B cell (primary cell): ENCODE data around the gene MVB12B. TPM values are rescaled to one million over a fixed set of nuclear protein-coding genes. Genes with fewer than 3 reads are reported as not detected.

Source experiments
- ATAC-seq: fragments of 200-7000 bp; cut with Tn5 transposase; one replicate; pipeline ENCODE4 v1.10.0; 2021; ENCODE audit warnings: low read depth, mild to moderate bottlenecking, moderate number of reproducible peaks, moderate library complexity
- CTCF ChIA-PET: fragments of 350-600 bp; sonication (Branson Sonifier 250); formaldehyde crosslinking; loops from one replicate; lab custom pipeline; 2021; ENCODE audit warnings: antibody characterized with exemption, inconsistent platforms; lab: Charles Lee
- POLR2A ChIA-PET: fragments of 350-600 bp; sonication (Branson Sonifier 250); formaldehyde crosslinking; loops from one replicate; lab custom pipeline; 2021; ENCODE audit warnings: antibody characterized with exemption; lab: Charles Lee
- DNase-seq: peaks from one replicate; pipeline ENCODE4 v3.0.0; 2013
- H2AFZ ChIP-seq: 2 replicates; pipeline ENCODE4 v1.6.1; 2012; ENCODE audit warnings: mild to moderate bottlenecking, low read depth, low read length; ENCODE audit not compliant: insufficient read depth, poor library complexity, severe bottlenecking
- H3K27ac ChIP-seq, 2 donors: 1 replicate in 1 of 2; 2 replicates in 1 of 2; pipeline ENCODE4 v1.5.1; 2012 to 2013; ENCODE audit warnings: low read length in 2 of 2, mild to moderate bottlenecking in 2 of 2, moderate library complexity in 1 of 2
- H3K27me3 ChIP-seq, 4 experiments: fragments of 200-600 bp in 1 of 4; sonication (generic) in 1 of 4; replicated peaks in 1 of 4; 1 replicate in 2 of 4; 2 replicates in 2 of 4; pipeline versions ENCODE4 v1.6.1 to v1.7.0; 2013 to 2016; ENCODE audit warnings: low read length in 3 of 4, mild to moderate bottlenecking in 2 of 4, mixed read lengths in 1 of 4, moderate library complexity in 1 of 4; ENCODE audit not compliant: insufficient read depth in 4 of 4, control insufficient read depth in 3 of 4; ENCODE audit errors: control extremely low read depth in 1 of 4
- H3K36me3 ChIP-seq, 2 experiments: replicated peaks in 1 of 2; 1 replicate in 1 of 2; 2 replicates in 1 of 2; pipeline versions ENCODE4 v1.6.1 to v1.7.1; 2013; ENCODE audit warnings: low read length in 1 of 2; ENCODE audit not compliant: insufficient read depth in 2 of 2, control insufficient read depth in 1 of 2; ENCODE audit errors: control extremely low read depth in 1 of 2, extremely low read depth in 1 of 2
- H3K4me1 ChIP-seq, 2 donors: fragments of 200-600 bp in 1 of 2; sonication (generic) in 1 of 2; 1 replicate in 1 of 2; 2 replicates in 1 of 2; pipeline versions ENCODE4 v1.5.1 to v1.6.1; 2013 to 2017; ENCODE audit warnings: low read length in 2 of 2; ENCODE audit not compliant: control insufficient read depth in 2 of 2, insufficient read depth in 2 of 2
- H3K4me2 ChIP-seq: replicated peaks from 2 replicates; pipeline ENCODE3; 2012; ENCODE audit warnings: mild to moderate bottlenecking, low read depth, low read length; ENCODE audit not compliant: poor library complexity, severe bottlenecking
- H3K4me3 ChIP-seq, 5 experiments: fragments of 200-600 bp in 1 of 5; sonication (generic) in 1 of 5; 1 replicate in 3 of 5; 2 replicates in 2 of 5; pipeline versions ENCODE4 v1.5.1 to v1.7.0; 2011 to 2016; ENCODE audit warnings: low read length in 4 of 5, mild to moderate bottlenecking in 4 of 5, low read depth in 2 of 5, control low read depth in 1 of 5, moderate library complexity in 1 of 5; ENCODE audit not compliant: insufficient read depth in 1 of 5; ENCODE audit errors: control extremely low read depth in 1 of 5, extremely low read depth in 1 of 5
- H3K79me2 ChIP-seq: fragments of 200-600 bp; sonication (generic); one replicate; pipeline ENCODE4 v1.6.0; 2016; ENCODE audit warnings: low read length; ENCODE audit not compliant: control insufficient read depth, insufficient read depth
- H3K9ac ChIP-seq: fragments of 200-600 bp; sonication (generic); 2 replicates; pipeline ENCODE4 v1.6.1; 2017; ENCODE audit warnings: mild to moderate bottlenecking, low read length, moderate library complexity
- H3K9me3 ChIP-seq, 3 donors: one replicate each; pipeline versions ENCODE4 v1.6.1 to v1.7.1; 2013; ENCODE audit warnings: low read length in 2 of 3; ENCODE audit not compliant: control insufficient read depth in 2 of 3, insufficient read depth in 1 of 3; ENCODE audit errors: control extremely low read depth in 1 of 3
- H4K20me1 ChIP-seq: 2 replicates; pipeline ENCODE4 v1.6.0; 2012; ENCODE audit warnings: mild to moderate bottlenecking, low read length; ENCODE audit not compliant: insufficient read depth, control insufficient read depth, poor library complexity, severe bottlenecking
- H3K27ac Mint-ChIP-seq: one replicate; pipeline ENCODE4 v1.8.0; 2021; ENCODE audit warnings: mixed read lengths
- H3K27me3 Mint-ChIP-seq: one replicate; pipeline ENCODE4 v1.8.0; 2021; ENCODE audit warnings: mixed read lengths
- H3K4me1 Mint-ChIP-seq: one replicate; pipeline ENCODE4 v1.8.0; 2021; ENCODE audit warnings: mixed read lengths
- H3K4me3 Mint-ChIP-seq: one replicate; pipeline ENCODE4 v1.8.0; 2021; ENCODE audit warnings: mixed read lengths
- H3K9me3 Mint-ChIP-seq: one replicate; pipeline ENCODE4 v1.8.0; 2022; ENCODE audit warnings: mixed read lengths; ENCODE audit not compliant: insufficient read depth
- CTCF ChIP-seq: fragments of 200-600 bp; IDR thresholded peaks from one replicate; pipeline ENCODE4 v1.8.0; 2022; ENCODE audit warnings: antibody characterized with exemption, mild to moderate bottlenecking
- EZH2 ChIP-seq: IDR thresholded peaks from 2 replicates; pipeline ENCODE4 v1.6.1; 2012; ENCODE audit warnings: borderline replicate concordance, low read depth, mild to moderate bottlenecking, moderate library complexity, low read length; ENCODE audit not compliant: insufficient read depth, poor library complexity, severe bottlenecking
- WGBS: methylation state at CpG from one replicate; pipeline ENCODE4 v1.1.5; 2013; ENCODE audit warnings: missing lambda C conversion rate; ENCODE audit not compliant: insufficient coverage; 5-methylcytosine and 5-hydroxymethylcytosine counted together
- intact Hi-C: fragments of 100-400 bp; cut with micrococcal nuclease; formaldehyde crosslinking; loops from one replicate; pipeline ENCODE4 v1.10.0; 2022
- polyA plus RNA-seq: library from polyadenylated mRNA; depleted of rRNA; stranded (reverse); fragments of >200 nt; gene quantifications from 2 replicates; pipeline ENCODE4 v1.2.3, GENCODE V29; 2012
- total RNA-seq, 2 donors: library from RNA; stranded (reverse); fragments of 120-200 nt in 1 of 2; gene quantifications; 1 replicate in 1 of 2; 2 replicates in 1 of 2; pipeline versions ENCODE4 v1.2.3 to v1.2.4, GENCODE V29; 2013 to 2022

The MVB12B gene
- total and polyA plus RNA-seq, 2 donors (not counting 1 experiment from before 2014, with no cell fraction given): 1.2 to 9.8 TPM

DNA sequence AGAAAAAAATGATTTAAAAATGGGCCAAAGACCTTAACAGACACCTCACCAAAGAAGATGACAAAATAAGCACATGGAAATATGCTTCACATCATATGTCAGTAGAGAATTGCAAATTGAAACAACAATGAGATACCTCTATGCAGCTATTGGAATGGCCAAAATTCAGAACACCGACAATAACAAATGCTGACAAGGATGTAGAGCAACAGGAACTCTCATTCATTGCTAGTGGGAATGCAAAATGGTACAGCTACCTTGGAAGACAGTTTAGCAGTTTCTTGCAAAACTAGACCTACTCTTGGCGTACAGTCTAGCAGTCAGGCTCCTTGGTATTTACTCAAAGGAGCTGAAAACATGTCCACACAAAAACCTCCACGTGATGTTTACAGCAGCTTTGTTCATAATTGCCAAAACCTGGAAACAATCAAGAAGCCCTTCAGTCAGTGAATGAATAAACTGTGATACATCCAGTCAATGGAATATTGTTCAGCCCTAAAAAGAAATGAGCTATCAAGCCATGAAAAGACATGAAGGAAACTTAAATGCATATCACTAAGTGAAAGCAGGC, 10.5 kb upstream of the MVB12B start:
- ChIA-PET CTCF (interaction anchor here (0.7 to 9.0 kb wide), 9 partner anchors 7 to 183 kb away, joined by 3 to 85 read pairs (median 5); partner anchors contain the start of gene MVB12B), POLR2A (no interaction called here)
- H3K4me2 ChIP-seq: no peak overlapping the region
- H4K20me1 ChIP-seq: no peaks in the 10 kb centered on the region
- H3K9me3 ChIP-seq: no peaks in the 10 kb centered on the region
- H2AFZ ChIP-seq: no peak overlapping the region
- no peaks in the 10 kb centered on the region for H3K4me1 ChIP-seq
- Mint-ChIP-seq H3K27me3 (peaks cover 26% of the 10 kb centered on the region), H3K4me1 (peaks cover 2% of the 10 kb centered on the region), H3K9me3 (no peaks in the 10 kb centered on the region), H3K27ac (no peak overlapping the region), H3K4me3 (no peak overlapping the region)
- no peaks in the 10 kb centered on the region for H3K36me3 ChIP-seq
- peaks cover 0 to 4% (median 0%) of the 10 kb centered on the region in 4 experiments for H3K27me3 ChIP-seq
- DNase-seq (no peak), ATAC-seq (no peak)
- H3K27ac ChIP-seq: no peak overlapping the region
- TF ChIP-seq CTCF (no peak), EZH2 (no peak)
- H3K79me2 ChIP-seq: no peaks in the 10 kb centered on the region
- intact Hi-C loops: no loop called here
- no peak overlapping the region for H3K9ac ChIP-seq
- no peak overlapping the region for H3K4me3 ChIP-seq
- 100% methylated on average over 3 of the region's 3 CpGs for WGBS

- H3K27ac Mint-ChIP-seq: no peak overlapping the region
- Histone ChIP-seq H3K36me3 (no peaks in the 10 kb centered on the region), H3K27me3 (peaks cover 0 to 4% (median 0%) of the 10 kb centered on the region in 4 experiments), H3K9ac (no peak overlapping the region), H3K4me1 (no peaks in the 10 kb centered on the region), H2AFZ (no peak overlapping the region), H3K79me2 (no peaks in the 10 kb centered on the region), H3K4me3 (no peak overlapping the region), H3K4me2 (no peak overlapping the region), H3K9me3 (no peaks in the 10 kb centered on the region), H4K20me1 (no peaks in the 10 kb centered on the region), H3K27ac (no peak overlapping the region)
- ChIA-PET POLR2A (no interaction called here), CTCF (interaction anchor here (0.7 to 9.0 kb wide), 9 partner anchors 9 to 193 kb away, joined by 3 to 85 read pairs (median 3); no protein-coding TSS in a partner anchor)
- H3K27me3 Mint-ChIP-seq: peaks cover 23% of the 10 kb centered on the region
- ATAC-seq: no peak
- DNase-seq: peak; percentile 35
- no CpG with 5 or more reads among the region's 4 CpGs for WGBS
- TF ChIP-seq EZH2: no peak
- peak; percentile 23 for TF ChIP-seq CTCF
- intact Hi-C loops: loop anchor here (1.0 kb wide), 2 partner anchors 81 to 174 kb away; no protein-coding TSS in a partner anchor
- no peak overlapping the region for H3K4me3 Mint-ChIP-seq
- H3K9me3 Mint-ChIP-seq: no peaks in the 10 kb centered on the region
- H3K4me1 Mint-ChIP-seq: peaks cover 2% of the 10 kb centered on the region
These were observed 9.1 kb upstream of the MVB12B start for GRCh38 chr9:126317513-126317912.
